HG03159 (cell line): ENCODE data around the gene TRIM63.

ENCODE experiments used
- ATAC-seq: cut with Tn5 transposase; IDR thresholded peaks from one replicate; pipeline ENCODE4 v1.9.1; 2021; ENCODE audit warnings: mild to moderate bottlenecking, moderate library complexity; ENCODE audit not compliant: unreplicated experiment

The TRIM63 gene

GRCh38 chr1:26089125-26089524, 21.7 kb upstream of the TRIM63 start:
- ATAC-seq = no peak

GRCh38 chr1:26084844-26085243, 17.4 kb upstream of the TRIM63 start:
- ATAC-seq = no peak

- no peak for ATAC-seq
Observed at GRCh38 chr1:26084091-26084561, 16.7 kb upstream of the TRIM63 start.

- ATAC-seq = no peak
Observed at GRCh38 chr1:26083208-26083607, 15.8 kb upstream of the TRIM63 start.

- ATAC-seq = no peak
Observed at GRCh38 chr1:26082020-26082350, 14.6 kb upstream of the TRIM63 start.

GRCh38 chr1:26081267-26082019, 14.0 kb upstream of the TRIM63 start:
- no peak for ATAC-seq

- ATAC-seq = no peak
Observed at GRCh38 chr1:26079960-26080814, 12.8 kb upstream of the TRIM63 start.

GRCh38 chr1:26079178-26079563, 11.7 kb upstream of the TRIM63 start:
- no peak for ATAC-seq

- no peak for ATAC-seq
Observed at GRCh38 chr1:26078286-26079177, 11.1 kb upstream of the TRIM63 start.

- ATAC-seq = no peak
Observed at GRCh38 chr1:26077524-26077923, 10.1 kb upstream of the TRIM63 start.

- ATAC-seq = no peak
Observed at GRCh38 chr1:26075421-26076144, 8.2 kb upstream of the TRIM63 start.

GRCh38 chr1:26072305-26072704, 4.9 kb upstream of the TRIM63 start:
- no peak for ATAC-seq

- ATAC-seq = no peak
Observed at GRCh38 chr1:26070963-26071342, 3.5 kb upstream of the TRIM63 start.

GRCh38 chr1:26070296-26070962, 3.0 kb upstream of the TRIM63 start:
- ATAC-seq = no peak

GRCh38 chr1:26069941-26070295, 2.5 kb upstream of the TRIM63 start:
- no peak for ATAC-seq

GRCh38 chr1:26066857-26067256, 573 bp downstream of the TRIM63 start:
- no peak for ATAC-seq

GRCh38 chr1:26066160-26066559, 1.3 kb downstream of the TRIM63 start:
- no peak for ATAC-seq

GRCh38 chr1:26064553-26064952, 2.9 kb downstream of the TRIM63 start:
- ATAC-seq = no peak

- ATAC-seq = no peak
Observed at GRCh38 chr1:26060832-26061574, 6.4 kb downstream of the TRIM63 start.
